ENCODE data around the gene TTN.

TTN gene

GRCh38 chr2:178756843-178757242, 50.4 kb downstream of the TTN start:
- in situ Hi-C loops (cut with MboI; ENCODE audit: low sequenced_read_pairs) = no loop called here

- in situ Hi-C loops (cut with MboI; ENCODE audit: low sequenced_read_pairs) = no loop called here
Measured at GRCh38 chr2:178756343-178756742, 50.9 kb downstream of the TTN start.

GRCh38 chr2:178747767-178748166, 59.5 kb downstream of the TTN start:
- in situ Hi-C loops (cut with MboI; ENCODE audit: low sequenced_read_pairs) = no loop called here

GRCh38 chr2:178734518-178734917, 72.7 kb downstream of the TTN start:
- in situ Hi-C loops (cut with MboI; ENCODE audit: low sequenced_read_pairs) = no loop called here

- in situ Hi-C loops (cut with MboI; ENCODE audit: low sequenced_read_pairs) = no loop called here
Measured at GRCh38 chr2:178733975-178734374, 73.2 kb downstream of the TTN start.

GRCh38 chr2:178732913-178733312, 74.3 kb downstream of the TTN start:
- in situ Hi-C loops (cut with MboI; ENCODE audit: low sequenced_read_pairs) = no loop called here

GRCh38 chr2:178731300-178731699, 75.9 kb downstream of the TTN start:
- in situ Hi-C loops (cut with MboI; ENCODE audit: low sequenced_read_pairs) = no loop called here

- in situ Hi-C loops (cut with MboI; ENCODE audit: low sequenced_read_pairs) = no loop called here
Measured at GRCh38 chr2:178730049-178730448, 77.2 kb downstream of the TTN start.

- in situ Hi-C loops (cut with MboI; ENCODE audit: low sequenced_read_pairs) = no loop called here
Measured at GRCh38 chr2:178723786-178724346, 83.4 kb downstream of the TTN start.

- in situ Hi-C loops (cut with MboI; ENCODE audit: low sequenced_read_pairs) = no loop called here
Measured at GRCh38 chr2:178722296-178722695, 84.9 kb downstream of the TTN start.

GRCh38 chr2:178718988-178719387, 88.2 kb downstream of the TTN start:
- in situ Hi-C loops (cut with MboI; ENCODE audit: low sequenced_read_pairs) = no loop called here

GRCh38 chr2:178718283-178718682, 88.9 kb downstream of the TTN start:
- in situ Hi-C loops (cut with MboI; ENCODE audit: low sequenced_read_pairs) = no loop called here

- in situ Hi-C loops (cut with MboI; ENCODE audit: low sequenced_read_pairs) = no loop called here
Measured at GRCh38 chr2:178716394-178716793, 90.8 kb downstream of the TTN start.

- in situ Hi-C loops (cut with MboI; ENCODE audit: low sequenced_read_pairs) = no loop called here
Measured at GRCh38 chr2:178715366-178715765, 91.9 kb downstream of the TTN start.

GRCh38 chr2:178707476-178707875, 99.7 kb downstream of the TTN start:
- in situ Hi-C loops (cut with MboI; ENCODE audit: low sequenced_read_pairs) = no loop called here

- in situ Hi-C loops (cut with MboI; ENCODE audit: low sequenced_read_pairs) = no loop called here
Measured at GRCh38 chr2:178704876-178705275, 102.3 kb downstream of the TTN start.

- in situ Hi-C loops (cut with MboI; ENCODE audit: low sequenced_read_pairs) = no loop called here
Measured at GRCh38 chr2:178702361-178702760, 104.9 kb downstream of the TTN start.

- in situ Hi-C loops (cut with MboI; ENCODE audit: low sequenced_read_pairs) = no loop called here
Measured at GRCh38 chr2:178700922-178701342, 106.3 kb downstream of the TTN start.

GRCh38 chr2:178700136-178700535, 107.1 kb downstream of the TTN start:
- in situ Hi-C loops (cut with MboI; ENCODE audit: low sequenced_read_pairs) = no loop called here

- in situ Hi-C loops (cut with MboI; ENCODE audit: low sequenced_read_pairs) = no loop called here
Measured at GRCh38 chr2:178692845-178693244, 114.4 kb downstream of the TTN start.

- in situ Hi-C loops (cut with MboI; ENCODE audit: low sequenced_read_pairs) = no loop called here
Measured at GRCh38 chr2:178689808-178690207, 117.4 kb downstream of the TTN start.

- in situ Hi-C loops (cut with MboI; ENCODE audit: low sequenced_read_pairs) = no loop called here
Measured at GRCh38 chr2:178683877-178684276, 123.3 kb downstream of the TTN start.

GRCh38 chr2:178681081-178681480, 126.1 kb downstream of the TTN start:
- in situ Hi-C loops (cut with MboI; ENCODE audit: low sequenced_read_pairs) = no loop called here
